NCI-H1694 treated with DMSO at 0.1 percent for 48 hours (cell line): ENCODE results near the gene LGALS8.

Experiments used
- DNase-seq: peaks from one replicate; lab custom pipeline; 2025; lab: John Stamatoyannopoulos, UW

Gene LGALS8

DNA sequence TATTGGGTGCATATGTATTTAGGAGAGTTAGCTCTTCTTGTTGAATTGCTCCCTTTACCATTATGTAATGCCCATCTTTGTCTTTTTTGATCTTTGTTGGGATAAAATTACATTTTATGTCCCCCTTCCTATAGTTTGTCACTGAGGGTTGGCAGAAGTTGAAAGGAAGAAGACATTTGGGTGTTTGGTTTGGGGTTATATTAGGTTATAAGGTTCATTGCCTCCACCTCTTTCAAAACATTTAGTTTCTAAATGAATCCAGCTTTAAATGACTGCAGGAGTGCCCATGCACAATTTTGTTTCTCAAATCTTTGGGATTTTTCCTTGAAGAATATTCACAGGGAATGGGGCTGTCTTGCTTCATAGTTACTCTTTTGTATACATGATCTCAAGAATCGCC lies 14.6 kb upstream of the LGALS8 start:
- DNase-seq = no peak

DNA sequence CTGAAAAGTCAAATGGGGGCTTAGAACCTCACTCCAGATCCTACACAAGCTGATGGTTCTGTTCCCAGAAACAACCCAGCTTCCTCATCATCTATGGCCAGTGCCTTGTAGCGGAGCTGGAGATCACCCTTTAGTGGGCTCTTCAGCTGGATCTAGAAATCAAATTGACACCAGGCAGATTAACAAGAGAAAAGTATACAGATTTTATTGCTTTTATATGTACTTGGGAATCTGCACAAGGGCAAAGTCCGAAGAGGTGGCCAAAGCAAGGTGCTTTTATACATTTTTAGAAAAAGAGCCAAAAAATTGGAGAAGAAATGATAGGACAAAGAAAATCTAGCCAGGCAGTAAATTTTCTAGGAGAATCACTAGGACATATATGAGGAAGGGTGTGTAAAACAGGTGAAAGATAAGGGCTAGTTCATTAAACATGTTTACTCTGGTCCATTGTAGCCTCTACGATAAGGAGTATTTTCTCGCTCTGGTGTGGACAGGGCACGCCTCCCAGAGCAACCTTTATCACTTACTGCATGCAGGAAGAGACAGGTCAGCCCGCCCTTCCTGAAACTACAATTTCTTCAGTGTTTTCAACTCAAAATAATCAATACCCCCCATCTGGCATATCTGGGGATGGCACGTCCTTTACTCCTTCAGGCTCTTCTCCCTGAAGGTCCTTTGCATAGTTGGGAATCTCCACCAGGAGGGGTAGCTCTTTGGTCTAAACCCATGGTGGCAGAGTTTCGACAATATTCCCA lies 14.0 kb upstream of the LGALS8 start:
- no peak for DNase-seq

DNA sequence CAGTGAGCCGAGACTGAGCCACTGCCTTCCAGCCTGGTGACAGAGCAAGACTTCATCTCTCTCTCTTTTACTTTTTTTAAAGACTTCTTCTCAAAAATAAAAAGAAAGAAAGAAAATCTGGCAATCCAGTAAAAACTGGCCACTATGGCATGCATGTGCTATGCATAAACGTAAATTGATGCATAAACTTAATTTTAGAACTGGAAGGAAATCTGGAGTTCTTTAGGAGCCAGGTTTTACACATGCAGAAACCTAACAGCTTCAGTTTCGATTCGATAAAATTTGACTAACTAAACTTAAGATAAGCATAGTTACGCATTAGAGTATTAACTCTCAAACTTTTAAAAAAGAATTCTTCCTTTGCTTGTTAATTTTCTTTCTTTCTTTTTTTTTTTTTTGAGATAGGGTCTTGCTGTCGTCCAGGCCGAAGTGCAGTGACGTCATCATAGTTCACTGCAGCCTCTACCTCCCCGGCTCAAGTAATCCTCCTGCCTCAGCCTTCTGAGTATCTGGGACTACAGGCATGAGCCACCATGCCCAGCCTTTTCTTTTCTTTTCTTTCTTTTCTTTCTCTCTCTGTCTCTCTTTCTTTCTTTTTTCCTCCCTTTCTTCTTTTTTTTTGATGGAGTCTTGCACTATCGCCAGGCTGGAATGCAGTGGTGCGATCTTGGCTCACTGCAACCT lies 11.9 kb upstream of the LGALS8 start:
- no peak for DNase-seq

DNA sequence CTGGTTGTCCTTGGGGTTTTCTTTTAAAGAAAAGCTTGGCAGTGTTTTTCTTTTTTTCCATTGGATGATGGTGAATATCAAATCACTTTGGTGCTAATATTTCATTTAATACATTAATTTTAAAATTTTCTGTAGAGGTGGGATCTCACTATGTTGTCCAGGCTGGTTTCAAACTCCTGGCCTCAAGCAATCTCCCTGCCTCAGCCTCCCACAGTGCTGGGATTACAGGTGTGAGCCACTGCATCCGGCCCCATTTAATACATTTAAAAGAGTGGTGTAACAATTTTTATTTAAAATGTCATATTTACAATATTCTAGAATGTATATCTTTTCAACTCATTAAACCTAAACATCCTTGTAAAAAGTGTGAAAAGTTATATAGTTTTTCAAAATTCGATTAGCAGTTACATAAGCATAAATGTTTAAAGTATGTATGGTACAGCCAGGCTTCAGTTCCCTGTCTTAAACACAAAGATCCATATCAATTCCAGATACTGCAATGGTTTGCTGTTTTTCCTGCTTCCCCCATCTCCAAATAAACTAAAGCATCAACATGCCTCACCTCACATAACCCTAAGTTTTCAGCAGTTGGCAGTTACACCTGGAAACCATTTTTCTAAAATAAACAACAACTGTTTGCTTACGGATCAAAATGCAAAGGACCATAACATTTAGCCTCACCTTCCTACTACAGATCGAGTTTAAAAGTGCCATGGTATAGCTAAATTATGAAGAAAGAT lies 8.9 kb upstream of the LGALS8 start:
- peak; percentile 44 for DNase-seq

DNA sequence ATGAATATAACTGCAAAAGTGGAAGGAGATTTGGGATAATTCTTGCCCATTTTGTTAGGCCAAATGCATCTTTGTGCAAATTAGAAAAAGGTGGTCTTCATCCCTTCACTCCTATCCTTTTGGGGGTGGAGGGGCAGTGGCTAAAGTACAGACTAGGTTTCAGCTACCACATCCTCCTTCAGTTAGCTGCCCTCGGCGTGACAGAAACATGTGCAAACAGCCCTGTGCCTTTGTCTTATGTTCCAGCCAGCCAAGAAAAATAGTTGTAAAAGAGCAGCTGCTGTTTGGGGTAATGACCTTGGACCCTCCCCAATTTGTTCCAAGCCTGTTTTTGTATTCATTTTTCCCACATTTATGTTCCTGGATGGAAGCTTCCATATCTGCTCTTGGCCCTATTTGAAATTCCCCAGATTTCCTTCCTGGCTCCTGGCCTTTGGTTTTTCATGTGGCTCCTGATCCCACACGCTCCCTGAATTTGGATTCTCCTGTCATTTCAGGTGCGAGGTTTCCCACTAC lies 8.3 kb upstream of the LGALS8 start:
- peak; percentile 24 for DNase-seq

DNA sequence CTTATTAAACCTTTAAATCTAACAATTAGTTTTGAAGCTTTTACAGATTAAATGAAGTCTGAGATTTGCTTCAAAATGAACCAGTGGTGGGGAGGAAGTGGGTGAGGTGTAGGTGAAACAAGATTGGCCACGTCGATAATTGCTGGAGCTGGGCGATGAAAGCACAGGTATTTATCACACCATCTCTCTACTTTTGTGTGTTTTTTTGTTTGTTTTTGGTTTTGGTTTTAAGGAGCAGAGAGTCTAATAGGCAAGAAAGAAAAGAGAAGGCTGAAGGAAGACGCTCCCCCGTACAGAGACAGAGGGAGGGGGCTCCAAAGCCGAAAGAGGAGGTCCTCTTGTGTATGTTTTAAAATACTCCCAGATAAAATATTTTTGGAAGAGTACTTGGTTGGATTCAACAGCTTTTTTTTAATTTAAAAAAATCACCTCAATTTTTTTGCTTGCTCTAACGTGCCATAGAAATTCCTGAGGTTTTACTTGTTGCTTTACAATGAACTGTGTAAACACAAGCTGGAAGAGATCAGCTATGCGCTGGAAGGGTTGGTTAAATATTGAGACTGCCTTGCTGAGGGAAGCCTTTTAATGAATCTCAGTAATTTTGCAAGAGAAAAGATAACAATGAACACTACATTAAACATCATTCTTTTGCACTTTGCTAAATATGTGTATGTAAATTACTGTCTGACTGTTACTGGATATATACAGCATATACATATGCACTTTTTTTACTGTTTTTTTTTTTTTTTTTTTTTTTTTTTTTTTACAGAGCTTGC lies 6.7 kb upstream of the LGALS8 start:
- no peak for DNase-seq

DNA sequence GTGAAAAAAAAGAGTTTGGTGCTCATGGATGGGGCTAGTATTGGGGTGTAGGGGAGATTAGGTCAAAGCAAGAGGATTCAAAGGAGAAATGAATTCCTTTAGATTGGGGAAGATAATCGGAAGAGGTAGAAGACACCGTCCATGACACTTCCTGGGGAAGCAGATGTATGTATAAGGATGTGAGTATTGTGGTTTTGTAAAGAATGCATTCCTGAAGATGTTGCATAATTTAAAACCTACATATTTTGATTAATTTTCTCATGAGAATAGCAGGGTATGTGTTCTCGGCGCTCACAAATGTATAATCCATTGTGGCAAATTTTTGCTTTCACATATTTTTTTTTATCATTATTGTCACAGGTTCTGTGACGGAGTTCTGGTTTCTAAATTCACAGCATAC lies 5.5 kb upstream of the LGALS8 start:
- no peak for DNase-seq

DNA sequence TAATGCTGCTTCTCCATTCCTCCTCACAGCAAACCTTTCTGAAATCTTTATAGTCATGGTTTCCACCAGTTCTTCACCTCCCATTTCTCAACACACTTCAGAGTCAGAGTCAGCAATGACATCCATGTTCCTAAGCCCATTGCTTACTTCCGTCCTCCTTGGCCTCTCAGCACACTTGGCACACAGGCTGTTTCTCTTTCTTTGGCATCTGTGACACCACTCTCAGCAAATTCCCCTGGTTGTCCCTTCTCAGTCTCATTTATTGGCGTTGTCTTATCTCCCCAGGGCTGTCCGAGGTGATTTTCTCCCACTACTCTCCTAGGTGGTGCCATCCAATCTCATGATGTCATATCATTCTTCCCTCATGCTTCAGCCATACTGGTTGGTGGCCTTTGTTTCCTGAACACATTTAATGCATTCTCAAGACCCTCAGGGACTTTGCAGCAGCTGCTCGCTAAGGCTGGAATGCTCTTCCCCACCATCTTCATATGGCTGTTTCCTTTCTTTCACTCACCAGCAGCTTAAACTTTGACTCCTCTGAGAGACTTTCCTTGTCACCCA lies 3.3 kb upstream of the LGALS8 start:
- no peak for DNase-seq

DNA sequence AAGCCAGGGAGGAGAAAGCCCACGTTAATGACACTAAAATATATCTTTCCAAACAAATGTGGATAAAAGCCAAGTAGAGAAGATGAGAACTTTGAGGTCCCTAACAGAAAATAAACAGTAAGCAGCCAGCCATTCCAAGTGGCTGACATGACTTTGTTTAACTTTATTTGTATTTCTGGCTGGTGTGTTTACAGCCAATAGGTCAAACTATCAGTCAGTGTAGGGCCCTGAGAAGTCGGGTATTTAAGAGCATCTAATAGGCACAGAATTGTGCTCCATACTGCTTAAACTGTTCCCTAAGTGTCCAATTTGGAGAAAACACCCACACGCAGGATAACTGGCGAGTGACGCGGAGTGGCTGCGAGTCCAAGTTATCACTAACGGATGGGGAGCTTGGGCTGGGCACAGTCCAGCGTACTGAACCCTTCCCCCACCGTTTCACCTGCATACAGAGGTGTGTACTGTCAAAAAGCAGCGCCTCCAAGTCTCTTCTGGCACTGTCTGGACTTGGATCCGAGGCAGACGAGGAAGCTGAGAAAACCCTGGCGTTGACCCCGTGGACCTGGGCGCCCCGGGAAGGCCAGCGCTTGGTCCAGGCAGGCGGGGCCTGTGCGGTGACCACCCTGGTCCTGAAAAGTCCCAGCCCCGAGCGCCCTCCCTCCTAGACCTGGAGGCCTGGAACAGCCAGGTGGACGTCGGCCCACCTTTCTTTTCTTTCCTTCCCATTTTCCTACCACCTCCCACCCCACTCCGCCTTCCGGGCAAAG lies 662 bp upstream of the LGALS8 start:
- DNase-seq = no peak

DNA sequence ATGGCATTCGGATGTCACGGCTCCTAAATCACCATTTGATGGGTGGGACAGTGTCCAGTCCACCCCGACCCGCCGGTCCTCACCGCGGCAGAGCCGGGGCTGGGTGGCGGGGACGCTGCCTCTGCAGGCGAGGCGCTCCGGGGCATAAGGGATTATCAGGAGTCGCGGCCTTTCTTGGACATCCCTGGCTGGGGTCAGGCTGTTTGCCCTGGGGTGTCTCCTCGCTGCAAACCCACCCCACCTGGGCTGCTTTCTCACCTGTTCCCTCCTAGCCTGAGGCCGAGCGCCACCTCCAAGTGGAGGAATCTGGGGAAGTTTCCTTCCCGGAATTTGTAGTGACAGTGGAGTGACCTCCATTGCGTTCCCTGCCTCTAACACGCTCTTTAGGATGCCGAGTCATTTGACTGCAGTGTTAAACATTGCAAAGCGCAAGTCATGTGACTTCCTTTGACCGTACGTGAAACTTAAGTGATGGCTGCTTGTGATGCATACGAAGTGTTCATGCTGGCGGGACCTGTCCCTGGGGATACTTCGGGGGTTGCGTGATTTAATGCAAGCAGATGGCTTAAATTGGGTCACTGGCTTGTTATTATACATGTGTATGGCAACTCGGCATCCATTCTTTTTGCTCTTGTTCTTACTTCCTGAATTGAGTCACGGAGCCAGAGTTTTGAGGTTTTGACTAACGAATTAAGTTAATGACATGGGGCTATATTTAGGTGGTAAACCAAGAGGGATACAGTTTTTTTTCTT lies 536 bp downstream of the LGALS8 start:
- no peak for DNase-seq

DNA sequence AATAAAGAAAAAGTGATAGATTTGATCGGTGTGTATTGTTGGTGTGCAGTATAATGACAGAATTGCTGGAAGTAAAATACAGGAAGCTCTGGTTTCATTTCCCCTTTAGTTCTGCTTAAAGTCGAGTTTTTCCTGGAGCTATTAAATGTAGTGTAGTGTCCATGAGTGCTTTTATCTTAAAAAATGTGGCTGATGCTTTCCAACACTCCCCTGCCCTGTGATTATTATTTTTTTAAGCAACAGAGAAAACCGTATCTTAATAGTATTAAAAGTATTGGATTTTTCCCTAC lies 1.1 kb downstream of the LGALS8 start:
- no peak for DNase-seq

DNA sequence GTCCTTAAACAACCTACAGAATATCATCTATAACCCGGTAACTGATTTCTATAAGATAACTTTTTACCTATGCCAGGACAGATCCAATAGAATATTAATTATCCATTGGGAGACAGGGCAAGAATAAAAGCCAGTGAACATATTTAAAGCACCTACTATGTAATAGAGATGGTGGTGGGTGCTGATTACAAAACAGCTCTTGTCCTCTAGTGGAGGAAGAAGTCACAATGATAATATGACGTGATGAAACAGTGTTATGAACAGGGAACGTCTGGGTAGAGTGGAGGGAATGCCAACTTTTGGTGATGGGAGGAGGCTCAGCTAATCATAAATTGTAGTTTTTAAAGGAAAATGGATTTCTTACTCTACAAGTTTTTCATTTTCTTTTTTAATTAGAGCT lies 2.3 kb downstream of the LGALS8 start:
- DNase-seq = no peak

DNA sequence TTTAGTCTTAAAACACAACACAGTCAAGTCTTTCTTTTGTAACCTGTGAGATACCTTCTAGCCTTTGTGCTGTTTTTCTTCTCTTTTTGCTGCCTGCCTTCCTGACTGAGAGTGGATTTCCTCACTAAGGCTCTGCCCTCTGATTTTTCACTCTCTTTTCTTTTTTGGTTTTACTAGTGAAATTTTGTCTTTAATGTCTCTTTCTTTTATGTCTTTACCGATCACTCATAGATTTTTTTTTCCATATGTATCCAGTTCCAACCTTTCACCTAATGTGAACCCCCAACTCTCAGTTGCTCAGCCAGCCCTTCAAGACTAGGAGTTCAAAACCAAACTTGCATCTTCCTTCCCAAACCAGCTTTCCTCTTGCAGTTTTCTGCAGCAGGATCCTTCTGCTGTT lies 6.5 kb downstream of the LGALS8 start:
- DNase-seq = no peak

DNA sequence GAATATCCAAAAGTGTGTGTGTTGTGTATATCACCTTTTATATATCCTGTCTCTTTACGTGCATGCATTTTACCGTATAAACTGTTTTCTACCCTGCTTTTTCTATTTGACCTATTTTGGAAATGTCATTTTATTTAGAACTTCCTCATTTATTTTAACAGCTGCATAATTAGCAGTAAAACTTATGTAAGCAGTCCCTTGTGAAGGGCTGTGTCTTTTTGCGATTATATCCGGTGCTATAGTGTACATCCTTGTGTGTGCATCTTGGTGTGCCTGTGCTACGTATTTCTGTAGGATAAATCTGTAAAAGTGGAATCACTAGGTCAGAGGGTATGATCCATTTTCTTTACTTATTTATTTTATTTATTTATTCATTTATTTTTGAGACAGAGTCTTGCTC lies 7.2 kb downstream of the LGALS8 start:
- DNase-seq = no peak

DNA sequence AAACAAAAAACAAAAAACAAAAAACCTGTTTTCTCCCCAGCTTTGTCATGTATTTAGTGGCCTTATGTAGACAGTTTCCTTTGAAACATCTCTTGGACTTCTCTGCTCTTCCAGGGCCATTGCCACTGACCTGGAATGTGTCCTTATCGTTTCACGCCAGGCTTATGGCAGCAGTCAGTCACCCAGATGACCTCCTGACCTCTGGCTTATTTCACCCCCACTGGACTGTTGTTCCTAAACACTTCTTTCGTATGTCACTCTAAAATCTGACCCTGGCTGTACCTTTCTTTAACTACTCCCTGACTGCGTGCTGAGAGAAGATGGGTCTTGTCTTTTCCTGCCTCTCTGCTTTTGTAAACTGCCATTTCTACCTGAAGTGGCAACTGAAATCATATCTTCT lies 9.1 kb downstream of the LGALS8 start:
- DNase-seq = no peak

DNA sequence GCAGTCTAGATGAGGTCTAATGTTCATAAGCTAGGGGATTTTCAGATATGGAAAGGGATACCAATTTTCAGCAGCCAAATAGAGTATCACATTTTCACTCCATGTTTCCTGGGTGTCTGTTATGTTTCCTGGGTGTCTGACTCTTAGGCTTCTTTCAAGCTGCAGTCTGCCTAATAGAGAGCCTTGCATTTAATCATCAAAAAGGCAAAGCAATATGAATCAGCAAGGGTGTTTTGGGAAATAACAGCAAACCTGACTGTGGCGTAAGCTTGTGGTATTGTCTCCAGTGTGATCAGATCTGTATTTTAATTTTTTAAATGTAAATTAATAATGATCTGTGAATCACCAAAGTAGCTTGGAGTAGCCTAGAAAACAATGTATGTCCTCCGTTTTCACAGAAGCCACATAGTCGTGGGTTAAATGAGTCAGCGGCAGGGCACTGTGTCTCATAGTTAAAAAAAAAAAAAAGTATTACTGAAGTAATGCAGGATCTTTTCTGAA lies 10.4 kb downstream of the LGALS8 start:
- DNase-seq = no peak

DNA sequence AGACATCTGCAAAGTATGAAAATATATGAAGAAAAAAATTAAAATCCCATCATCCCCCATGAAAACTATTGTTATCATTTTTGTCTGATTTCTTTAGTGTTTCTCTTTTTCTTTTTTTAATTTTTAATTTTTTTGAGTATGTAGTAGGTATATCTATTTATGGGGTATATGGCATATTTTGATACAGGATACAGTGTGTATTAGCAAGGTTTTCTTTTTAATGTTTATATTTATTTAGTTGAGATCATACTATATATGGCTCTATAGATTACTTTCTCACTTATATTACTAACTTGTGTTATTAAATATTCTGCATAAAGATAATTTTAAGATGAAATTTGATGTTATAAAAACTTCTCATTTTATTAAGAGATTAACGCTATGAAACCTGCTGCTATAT lies 11.4 kb downstream of the LGALS8 start:
- no peak for DNase-seq

DNA sequence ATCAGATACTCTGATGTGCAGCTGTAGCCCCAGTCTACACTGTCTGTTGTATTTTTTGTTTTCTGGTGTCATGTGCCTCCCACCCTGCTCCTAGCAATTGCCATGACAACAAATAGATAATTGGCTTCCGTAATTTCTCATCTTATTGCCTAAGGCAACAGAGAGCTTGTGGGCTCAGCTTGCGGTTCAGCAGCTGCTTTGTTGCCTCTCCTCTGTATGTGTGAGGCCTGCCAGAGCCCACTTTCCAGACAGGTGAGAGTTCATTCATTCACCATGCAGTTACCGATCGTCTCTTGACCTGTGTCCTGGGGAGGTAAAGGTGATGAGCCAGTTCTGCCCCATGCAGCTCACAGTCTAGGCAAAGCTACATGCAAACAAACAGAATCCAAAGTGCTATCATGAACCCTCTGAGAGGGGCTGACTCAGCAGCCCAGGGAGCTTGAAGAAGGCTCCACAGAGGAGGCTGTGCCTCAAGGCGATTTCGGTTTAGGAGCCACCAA lies 11.9 kb downstream of the LGALS8 start:
- DNase-seq = peak; percentile 80

DNA sequence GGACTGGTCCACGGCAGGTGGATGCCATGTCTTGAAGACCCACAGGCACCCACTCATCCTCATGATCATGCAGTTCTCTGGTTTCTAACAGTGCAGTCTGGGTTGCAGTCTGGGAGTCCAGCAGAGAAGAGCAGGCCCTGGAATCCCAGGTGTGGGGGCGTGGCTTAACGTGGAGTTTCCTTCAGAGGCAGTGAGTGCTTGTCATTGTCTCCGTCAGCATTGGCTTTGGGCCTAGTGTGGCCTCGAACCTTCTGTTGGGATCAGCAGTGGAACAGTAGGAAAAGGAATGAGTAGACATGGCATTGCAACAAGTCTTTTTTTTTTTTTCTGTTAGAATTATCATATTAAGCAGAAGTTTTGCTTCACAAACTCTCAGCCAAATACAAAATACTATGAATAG lies 12.8 kb downstream of the LGALS8 start:
- peak; percentile 4 for DNase-seq

DNA sequence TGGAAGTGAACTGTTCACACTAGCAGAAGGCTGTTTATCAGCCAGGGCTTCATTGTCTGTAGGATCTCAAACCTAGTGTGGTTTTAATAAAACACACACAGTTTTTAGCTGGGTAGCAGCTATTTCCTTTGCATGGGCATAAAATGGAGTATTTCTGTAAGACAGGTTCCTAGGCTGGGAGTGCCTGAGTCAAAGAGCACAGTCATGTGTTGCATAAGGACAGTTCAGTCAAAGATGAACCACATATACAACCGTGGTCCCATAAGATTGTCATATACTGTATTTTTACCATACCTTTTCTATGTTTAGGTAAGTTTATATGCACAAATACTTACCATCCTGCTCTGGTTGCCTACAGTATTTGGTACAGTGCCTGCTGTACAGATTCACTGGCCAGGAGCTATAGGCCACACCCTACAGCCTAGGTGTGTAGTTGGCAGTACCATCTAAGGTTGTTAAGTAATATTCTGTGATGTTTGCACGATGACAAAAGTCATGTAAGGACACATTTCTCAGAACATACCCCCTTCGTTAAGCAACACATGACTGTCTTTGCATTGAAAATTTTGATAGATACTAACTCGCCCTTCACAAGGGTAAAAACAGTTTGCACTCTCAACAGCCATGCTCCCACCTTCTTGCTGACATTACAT lies 17.2 kb downstream of the LGALS8 start:
- no peak for DNase-seq
